Epidermal melanocyte (primary cell): Measurements from ENCODE around the gene BCAS4.
"Not testable (repeated sequence)": the region's sequence is repeated elsewhere in the genome, so short reads cannot be mapped to it uniquely, and the experiment has no call there.

ENCODE experiments used
- DNase-seq: peaks from one replicate; pipeline ENCODE4 v3.0.0; 2011; ENCODE audit warnings: low spot score; ENCODE audit not compliant: insufficient read length

BCAS4 gene, protein sequence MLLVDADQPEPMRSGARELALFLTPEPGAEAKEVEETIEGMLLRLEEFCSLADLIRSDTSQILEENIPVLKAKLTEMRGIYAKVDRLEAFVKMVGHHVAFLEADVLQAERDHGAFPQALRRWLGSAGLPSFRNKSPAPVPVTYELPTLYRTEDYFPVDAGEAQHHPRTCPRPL

DNA sequence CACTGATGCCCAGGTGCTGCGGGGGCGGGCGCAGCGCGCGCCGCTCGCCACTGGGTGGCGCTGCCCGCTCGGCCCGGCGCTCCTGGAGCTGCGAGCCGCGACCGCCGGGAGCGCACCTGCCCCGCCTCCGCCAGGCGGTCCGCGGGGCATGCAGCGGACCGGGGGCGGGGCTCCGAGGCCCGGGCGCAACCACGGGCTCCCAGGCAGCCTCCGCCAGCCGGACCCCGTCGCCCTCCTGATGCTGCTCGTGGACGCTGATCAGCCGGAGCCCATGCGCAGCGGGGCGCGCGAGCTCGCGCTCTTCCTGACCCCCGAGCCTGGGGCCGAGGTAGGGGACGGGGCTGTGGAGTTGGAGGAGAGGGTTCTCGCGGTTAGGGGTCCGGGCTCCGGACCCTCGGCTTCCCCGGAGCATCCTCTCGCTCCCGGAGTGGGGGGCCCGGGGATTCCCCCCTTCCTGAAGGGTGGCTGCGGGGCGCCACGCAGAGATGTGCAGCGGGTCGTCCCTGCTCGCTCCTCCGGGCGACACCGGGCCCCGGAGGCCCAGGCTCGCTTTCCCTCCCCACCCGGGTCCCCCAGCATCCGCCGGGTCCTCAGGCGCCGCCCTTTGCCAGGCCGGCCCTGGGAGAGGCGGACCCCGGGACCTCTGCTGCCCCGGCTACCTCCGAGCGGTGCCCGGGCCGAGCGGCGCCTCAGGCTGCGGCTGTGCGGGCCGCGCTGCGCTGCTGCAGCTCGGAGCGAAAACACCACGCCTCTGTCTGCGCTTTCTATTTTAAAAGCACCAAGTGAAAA lies at the start of gene BCAS4:
TSS of gene BCAS4 (plus strand) at position 216 of the 789 bp plus-strand sequence. CDS start at position 239, 23 bp downstream.
- peak; percentile 73 for DNase-seq

DNA sequence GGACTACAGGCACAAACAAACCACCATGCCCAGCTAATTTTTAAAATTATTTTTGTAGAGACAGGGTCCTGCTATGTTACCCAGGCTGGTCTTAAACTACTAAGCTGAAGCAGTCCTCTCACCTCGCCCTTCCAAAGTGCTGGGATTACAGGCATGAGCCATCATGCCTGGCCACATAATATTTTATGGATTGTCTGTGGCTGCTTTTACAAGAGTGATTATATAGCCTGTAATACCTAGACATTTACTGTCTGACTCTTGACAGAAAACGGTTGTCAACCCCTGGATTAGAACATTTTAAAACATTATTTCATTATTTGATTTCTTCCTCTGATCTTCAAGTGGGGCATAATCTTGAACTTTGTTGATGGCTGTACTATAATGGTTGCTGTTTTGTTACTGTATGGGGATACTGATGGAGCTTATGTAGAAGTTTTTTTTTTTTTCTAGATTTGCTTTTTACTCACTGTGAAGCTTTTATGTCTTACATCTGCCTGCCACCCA lies 49.2 kb upstream of the BCAS4 start:
- DNase-seq, result no peak

DNA sequence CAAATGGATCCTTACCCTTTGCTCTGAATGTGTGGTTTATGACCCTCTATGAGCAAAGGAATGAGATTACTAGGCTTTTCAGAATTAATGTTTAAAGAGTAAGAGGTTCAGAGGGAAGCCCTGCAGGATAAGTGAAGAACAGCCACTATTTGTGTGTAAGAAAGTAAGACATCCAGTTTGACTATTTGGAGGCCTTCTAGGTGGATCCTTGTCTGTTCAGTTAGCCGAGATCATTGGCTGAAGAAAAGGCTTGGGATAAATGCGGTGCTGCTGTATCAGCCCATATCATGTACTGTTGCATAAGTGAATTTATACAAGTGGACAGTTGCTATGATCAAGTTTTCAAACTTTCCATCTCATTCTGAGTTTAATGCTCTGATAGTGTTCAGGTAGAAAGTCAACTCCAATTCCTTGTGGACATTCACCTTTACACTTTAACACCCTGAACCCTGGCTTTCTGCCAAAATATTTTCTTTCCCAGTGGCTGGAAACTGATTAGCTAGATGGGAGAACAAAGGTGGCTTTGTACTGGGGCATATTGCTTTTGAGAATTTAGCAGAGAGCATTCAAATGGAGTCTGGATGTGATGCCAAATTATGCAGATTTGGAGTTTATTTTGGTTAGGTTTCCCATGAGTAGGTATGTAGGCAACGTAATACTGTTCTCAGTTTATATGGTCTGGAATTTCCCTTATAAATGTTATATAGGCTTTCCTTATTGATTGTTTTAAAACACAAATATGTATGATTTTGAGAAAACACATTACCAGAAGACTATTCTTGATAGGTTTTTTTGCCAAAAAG lies 48.5 kb upstream of the BCAS4 start:
- DNase-seq, result no peak

DNA sequence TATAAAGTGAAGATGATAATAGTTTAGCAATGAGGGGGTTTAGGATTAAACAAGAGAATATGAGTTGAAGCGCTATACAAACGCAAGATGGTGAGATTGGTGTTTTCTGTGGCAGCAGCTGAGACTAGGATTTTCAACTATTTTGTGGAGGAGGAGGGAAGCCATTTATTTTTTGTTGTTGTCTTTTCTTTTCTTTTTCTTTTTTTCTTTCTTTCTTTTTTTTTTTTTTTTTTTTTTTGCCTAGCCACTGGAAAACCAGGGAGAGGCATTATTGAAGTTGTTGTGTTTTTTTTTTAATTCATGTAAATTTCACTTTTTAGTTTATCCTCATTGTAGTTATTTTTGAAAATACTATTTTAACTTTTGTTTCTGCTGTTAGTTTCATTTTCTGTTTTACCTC lies 47.6 kb upstream of the BCAS4 start:
- no peak for DNase-seq

DNA sequence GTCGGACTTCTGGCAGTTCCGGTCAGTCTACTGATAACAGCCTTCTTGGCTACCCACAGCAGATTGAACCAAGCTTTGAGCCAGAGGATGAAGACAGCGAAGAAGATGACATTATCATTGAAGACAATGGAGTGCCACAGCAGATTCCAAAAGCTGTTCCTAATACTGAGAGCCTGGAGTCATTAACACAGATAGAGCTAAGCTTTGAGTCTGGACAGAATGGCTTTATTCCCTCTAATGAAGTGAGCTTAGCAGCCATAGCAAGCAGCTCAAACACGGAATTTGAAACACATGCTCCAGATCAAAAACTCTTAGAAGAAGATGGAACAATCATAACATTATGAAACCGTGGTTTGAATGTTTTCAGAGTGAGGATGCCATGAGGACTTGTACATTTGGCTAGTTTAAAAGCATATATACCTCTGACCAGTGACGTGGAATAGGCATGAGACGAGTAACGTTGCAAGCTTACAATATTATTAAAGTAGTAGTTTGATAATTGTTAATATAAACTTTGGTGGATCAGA lies 44.7 kb upstream of the BCAS4 start:
- DNase-seq, result no peak

DNA sequence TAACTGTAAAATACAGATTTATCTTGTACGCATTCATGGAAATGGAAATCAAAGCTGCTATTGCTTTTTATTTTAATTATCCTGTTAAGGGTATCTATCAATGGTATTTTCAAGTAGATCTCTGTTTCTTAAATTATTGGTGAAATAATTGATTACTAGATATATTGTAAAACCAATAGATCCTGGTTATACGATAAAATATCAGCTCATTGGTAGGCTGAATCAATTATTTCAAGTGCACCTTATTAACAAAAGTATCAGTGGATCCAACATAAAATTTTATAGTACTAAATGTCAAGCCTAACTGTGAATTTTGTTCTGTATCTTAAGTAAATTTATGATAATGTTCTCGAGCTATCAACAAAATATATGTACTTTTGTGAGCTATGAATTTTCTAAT lies 41.7 kb upstream of the BCAS4 start:
- DNase-seq, result no peak

DNA sequence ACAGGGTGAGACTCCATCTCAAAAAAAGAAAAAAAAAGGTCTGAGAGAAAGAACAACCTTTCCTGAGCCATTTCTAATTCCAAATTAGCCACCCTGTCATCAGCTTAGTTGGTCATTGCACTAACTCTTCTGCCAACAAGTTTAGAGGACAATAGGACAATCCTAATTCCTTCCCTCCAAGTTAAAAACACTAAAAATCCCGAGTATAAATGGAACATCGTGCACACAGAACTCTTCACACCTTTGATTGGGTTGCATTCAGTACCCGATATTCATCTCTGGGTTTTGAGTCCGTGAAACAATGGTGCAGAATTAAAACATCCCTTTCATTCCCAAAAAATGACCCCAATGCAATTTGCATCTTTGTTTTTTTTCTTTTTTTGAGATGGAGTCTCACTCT lies 40.4 kb upstream of the BCAS4 start:
- DNase-seq, result no peak

DNA sequence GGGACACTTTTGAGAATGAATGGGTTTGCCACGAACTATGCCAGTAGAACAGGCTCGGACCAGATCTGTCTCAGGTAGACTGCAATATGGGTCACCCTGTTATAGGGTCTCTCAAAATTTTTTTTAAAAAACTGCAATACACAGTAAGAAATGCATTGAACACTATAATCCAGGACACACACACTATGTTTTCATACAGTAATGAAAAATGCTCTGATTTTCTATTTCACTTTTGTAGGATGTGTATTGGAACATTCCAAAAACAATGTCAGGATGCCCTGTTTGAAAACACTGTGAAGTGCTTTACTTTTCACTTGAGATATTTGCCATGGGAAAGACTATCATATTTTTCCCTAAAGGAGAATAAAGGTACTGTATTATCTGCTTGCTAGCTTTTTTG lies 38.4 kb upstream of the BCAS4 start:
- DNase-seq, result no peak

DNA sequence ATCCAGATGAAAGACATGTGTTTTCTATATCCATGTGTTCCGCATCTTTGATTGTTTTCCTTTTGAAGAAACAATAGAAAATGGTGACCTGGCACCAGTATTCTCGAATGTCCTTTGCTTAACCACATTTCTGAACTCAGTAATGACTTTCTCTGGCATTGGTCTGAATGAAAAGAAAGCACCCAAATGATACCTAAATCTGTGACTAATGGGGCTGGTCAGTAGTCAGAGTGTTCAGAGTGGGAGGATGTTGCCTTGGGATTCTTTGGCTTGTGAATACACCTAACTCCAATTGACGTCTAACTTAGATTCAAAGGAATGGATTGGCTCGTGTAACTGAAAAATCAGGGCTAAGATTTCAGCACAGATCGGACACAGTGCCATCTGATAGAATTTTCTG lies 36.4 kb upstream of the BCAS4 start:
- DNase-seq, result no peak

DNA sequence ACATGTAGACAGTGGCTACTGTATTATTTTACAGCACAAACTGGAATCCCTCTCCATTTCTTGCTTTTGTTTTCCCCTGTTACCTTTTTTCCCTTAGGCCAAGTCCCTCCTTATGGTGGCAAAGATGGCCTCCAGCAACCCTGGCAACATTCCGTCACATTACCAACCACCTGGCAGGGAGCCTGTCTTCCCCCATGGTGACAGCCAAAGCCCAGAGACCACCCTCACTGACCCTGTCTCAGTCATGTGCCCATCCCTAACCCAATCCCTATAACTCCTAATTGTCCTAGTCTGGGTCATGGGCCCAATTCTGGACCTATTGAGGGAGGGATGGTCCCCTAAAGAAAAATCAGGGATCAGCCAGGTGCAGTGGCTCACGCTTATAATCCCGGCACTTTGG lies 35.9 kb upstream of the BCAS4 start:
- no peak for DNase-seq

DNA sequence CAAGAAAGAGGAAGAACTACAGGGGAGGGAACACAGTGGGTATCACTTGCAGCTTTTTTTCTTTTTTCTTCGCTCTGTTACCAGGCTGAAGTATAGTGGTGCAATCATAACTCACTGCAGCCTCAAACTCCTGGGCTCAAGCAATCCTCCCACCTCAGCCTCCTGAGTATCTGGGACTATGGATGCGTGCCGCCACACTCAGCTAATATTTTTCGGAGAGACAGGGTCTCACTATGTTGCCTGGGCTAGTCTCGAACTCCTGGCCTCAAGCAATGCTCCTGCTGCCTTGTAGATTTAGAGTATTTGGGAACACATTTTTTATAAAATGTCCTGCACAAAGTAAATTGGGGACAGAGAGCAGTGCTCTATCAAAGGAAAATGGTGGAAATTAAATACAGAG lies 35.2 kb upstream of the BCAS4 start:
- DNase-seq, result no peak

DNA sequence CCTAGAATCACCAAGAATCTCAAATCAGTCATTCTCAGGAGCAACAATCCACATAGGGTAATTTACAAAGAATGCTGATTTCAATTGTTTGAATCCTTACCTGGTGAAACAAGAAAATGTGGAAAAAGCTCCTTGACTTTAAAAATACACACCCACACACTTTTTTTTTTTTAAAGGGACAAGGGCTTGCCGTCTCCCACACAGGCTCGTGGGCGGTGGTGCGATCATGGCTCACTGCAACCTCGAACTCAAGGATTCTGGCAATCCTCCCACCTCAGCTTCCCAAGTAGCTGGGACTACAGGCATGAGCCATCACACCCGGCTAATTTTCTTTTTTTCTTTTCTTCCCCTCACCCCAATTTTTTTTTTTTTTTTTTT lies 32.8 kb upstream of the BCAS4 start:
- no peak for DNase-seq

DNA sequence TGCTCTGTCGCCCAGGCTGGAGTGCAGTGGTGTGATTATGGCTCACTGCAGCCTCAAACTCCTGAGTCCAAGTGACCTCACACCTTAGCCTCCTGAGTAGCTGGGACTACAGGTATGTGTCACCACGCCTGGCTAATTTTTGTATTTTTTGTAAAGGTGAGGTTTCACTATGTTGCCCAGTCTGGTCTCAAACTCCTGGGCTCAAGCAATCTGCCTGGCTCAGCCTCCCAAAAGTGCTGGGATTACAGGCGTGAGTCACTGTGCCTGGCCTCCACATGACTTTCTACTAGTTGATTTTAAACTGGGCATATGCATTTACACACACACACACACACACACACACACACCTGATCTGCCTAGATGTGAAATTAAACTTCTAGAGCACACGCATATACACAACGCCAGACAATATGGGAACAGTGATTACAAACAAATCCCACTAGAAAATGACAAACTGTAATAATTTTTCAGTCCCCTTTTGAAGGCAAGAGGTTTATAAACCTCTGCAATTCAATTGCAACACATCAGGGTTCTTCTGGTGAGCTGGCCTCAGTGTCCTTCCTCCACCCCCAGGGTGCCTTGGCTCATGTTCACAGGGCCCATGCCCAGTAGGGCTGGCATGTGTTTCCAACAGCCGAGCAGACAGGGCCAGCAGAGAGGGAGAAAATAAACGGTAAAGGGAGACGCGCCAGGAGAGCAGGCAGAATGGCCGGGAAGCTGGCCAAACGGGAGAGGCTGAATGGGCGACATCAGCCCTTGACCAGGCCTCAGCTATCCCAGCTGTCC lies 32.2 kb upstream of the BCAS4 start:
- DNase-seq, result no peak

DNA sequence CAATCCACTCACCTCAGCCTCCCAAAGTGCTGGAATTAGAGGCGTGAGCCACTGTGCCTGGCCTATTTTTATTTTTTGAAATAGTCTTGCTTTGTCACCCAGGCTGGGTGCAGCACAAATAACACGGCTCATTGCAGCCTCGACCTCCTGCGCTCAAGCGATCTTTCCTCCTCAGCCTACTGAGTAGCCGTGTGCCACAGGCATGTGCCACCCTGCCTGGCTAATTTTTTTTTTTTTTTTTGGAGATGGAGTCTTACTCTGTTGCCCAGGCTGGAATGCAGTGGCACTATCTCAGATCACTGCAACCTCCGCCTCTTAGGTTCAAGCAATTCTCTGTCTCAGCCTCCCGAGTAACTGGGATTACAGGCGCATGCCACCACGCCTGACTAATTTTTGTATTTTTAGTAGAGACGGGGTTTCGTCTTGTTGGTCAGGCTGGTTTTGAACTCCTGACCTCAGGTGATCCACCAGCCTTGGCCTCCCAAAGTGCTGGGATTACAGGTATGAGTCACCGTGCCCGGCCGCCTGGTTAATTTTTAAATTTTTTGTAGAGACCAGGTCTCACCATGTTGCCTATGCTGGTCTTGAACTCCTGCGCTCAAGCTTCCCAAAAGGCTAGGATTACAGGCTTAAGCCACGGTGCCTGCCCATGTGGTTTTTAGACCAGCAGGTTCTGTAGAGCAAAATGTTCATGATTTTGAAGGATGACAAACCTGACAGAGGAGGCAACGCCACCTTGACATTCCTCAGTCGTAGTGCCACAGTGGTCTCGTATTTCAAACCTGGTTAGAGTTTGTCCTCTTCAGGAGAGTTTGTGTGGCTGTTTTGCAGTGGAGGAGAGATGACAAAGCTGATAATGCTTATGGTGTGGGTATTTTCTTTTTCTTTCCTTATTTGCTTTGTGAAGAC lies 31.1 kb upstream of the BCAS4 start:
- DNase-seq, result not testable (repeated sequence)

DNA sequence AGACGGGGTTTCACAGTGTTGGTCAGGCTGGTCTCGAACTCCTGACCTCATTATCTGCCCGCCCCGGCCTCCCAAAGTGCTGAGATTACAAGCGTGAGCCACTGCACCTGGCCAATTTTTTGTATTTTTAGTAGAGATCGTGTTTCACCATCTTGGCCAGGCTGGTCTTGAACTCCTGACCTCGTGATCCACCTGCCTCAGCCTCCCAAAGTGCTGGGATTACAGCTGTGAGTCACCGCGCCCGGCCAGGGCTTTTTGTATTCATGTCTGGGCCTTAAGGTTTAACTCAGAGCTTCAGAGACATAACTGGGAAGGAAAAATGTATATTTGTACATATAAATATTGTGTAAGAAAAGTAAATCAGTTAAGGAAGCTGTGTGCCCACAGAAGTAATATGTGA lies 29.6 kb upstream of the BCAS4 start:
- DNase-seq, result not testable (repeated sequence)

DNA sequence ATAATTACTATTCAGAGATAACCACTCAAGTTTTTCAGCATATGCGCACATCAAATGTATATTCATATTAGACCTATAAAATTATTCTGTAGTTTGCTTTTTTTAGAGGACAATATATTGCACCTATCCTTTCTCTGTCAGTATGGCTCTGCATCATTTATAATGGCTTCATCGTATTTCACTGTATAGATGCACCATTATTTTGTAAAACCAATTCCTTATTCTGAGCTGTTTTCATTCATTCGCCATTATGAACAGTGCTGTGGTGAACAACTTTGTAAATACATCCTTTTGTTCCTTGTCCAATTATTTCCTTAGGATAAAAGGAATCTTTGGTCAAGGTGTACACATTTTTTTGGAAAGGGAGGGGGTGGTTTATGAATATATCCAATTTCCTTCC lies 29.2 kb upstream of the BCAS4 start:
- no peak for DNase-seq

DNA sequence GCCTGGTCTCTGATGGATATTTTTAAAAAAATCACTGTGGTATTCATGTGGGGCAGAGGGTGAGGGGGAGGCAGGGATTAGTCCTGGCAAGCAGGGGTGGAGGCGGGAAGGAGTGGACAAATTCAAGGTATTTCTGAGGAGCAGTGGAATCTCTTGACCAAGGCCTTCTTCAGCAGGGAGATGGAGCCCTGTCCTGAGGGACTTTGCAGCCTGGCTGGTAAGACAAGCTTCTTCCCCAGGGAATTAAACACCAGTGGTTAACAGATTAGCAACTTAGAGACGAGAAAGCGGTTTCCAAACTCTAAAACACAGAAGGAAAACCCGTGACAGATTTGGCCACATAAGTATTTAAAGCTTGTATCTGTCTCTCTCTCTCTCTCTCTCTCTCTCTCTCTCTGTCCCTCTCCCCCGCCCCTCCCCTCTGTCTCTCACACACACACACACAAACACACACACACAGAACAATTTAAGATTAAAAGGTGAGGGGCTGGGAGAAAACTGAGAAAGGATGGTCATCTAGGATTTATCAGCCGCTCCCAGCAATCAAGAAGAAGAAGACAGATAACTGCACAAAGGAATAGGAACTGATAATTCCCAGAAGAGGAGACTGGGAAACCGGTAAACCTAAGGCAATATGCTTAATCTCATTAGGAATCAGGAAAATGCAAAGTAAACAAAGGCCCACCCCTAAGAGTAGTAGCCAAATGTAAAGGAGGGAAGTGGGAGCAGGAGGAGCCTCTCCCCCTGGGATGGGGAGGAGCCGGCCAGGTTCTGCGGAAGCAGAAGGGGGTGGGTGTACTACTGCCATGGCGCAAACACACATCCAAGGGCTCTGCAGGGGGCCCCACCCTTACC lies 27.7 kb upstream of the BCAS4 start:
- not testable (repeated sequence) for DNase-seq

DNA sequence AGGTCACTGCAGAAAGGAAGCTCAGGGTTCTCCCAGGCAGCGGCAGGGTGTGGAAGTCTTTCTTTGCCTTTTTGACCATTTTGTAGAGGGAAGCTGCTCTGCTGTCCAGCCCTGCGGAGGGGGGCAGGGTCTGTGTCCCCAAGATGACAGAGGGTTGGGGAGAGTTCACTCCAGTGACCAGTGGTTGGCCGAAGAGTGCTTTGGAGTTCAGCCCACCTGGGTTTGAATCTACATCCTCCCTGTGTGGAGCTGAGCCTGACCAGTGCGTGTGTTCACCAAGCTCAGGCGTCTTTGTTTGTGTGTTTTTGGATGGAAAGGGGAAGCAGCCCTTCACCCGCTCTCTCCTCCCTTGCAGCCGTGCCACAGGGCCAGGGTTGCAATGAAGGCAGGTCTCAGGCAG lies 25.9 kb upstream of the BCAS4 start:
- not testable (repeated sequence) for DNase-seq

DNA sequence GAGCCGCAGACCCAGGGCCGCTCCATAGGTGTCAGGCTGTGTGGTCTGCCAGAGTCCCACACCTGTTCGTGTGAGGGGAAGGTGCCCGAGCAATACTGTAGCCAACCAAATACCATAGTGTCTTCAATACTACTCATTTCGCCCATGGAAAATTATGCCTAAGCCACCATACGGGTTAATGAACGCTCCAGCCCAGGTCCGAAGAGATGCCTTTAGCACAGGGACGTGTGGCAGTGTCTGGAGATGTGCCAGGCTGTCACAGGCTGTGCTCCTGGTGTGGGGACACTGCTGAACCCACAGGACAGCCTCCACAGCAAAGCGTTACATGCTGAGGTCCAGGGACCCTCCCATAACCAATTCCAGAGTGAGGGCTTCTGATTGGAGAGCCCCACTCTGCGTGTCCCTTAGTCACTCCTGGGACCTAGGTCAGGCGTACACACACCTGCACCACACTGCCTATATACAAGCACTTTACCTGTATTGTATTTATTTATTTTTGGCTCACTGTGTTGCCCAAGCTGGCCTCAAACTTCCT lies 25.2 kb upstream of the BCAS4 start:
- DNase-seq, result not testable (repeated sequence)
